Right lobe of liver (tissue), 6 donors: ENCODE results near the gene H2AZ2. TPM values are rescaled to one million over a fixed set of nuclear protein-coding genes. Genes with fewer than 3 reads are reported as not detected.
"Not testable (repeated sequence)": the region's sequence is repeated elsewhere in the genome, so short reads cannot be mapped to it uniquely, and the experiment has no call there.

Experiments
- ATAC-seq, 4 donors: fragments of 200-7000 bp; cut with Tn5 transposase; one replicate each; pipeline ENCODE4 v1.9.1; 2020; ENCODE audit warnings: mild to moderate bottlenecking in 4 of 4, moderate library complexity in 4 of 4
- DNase-seq, 3 donors: peaks; one replicate each; pipeline ENCODE4 v3.0.0-alpha.2; 2020
- H3K27ac ChIP-seq, 3 donors: fragments of 200-600 bp; one replicate each; pipeline ENCODE4 v1.8.0; 2022
- H3K27me3 ChIP-seq, 2 donors: fragments of 200-600 bp; one replicate each; pipeline ENCODE4 v1.8.0; 2022
- H3K36me3 ChIP-seq, 4 donors: fragments of 200-600 bp; sonication (generic) in 1 of 4; one replicate each; pipeline versions ENCODE4 v1.5.1 to v1.8.0; 2017 to 2022; ENCODE audit warnings: control low read depth in 1 of 4
- H3K4me1 ChIP-seq, 4 donors: fragments of 200-600 bp; sonication (generic) in 1 of 4; one replicate each; pipeline versions ENCODE4 v1.5.1 to v1.8.0; 2017 to 2022; ENCODE audit warnings: control low read depth in 1 of 4
- H3K4me3 ChIP-seq, 3 donors: fragments of 200-600 bp; one replicate each; pipeline ENCODE4 v1.8.0; 2022
- H3K9me3 ChIP-seq, 4 donors: fragments of 200-600 bp; sonication (generic) in 1 of 4; one replicate each; pipeline versions ENCODE4 v1.5.1 to v1.8.0; 2017 to 2022; ENCODE audit warnings: control low read depth in 1 of 4
- CTCF ChIP-seq, 4 donors: fragments of 200-600 bp in 3 of 4; fragments of 450-650 bp in 1 of 4; IDR thresholded peaks; one replicate each; pipeline versions ENCODE4 v1.5.1 to v1.8.0; 2016 to 2022; ENCODE audit warnings: antibody characterized with exemption in 4 of 4, mild to moderate bottlenecking in 2 of 4
- POLR2A ChIP-seq: fragments of 450-650 bp; IDR thresholded peaks from one replicate; pipeline ENCODE4 v1.6.1; 2017; ENCODE audit warnings: antibody characterized with exemption, mild to moderate bottlenecking
- WGBS: methylation state at CpG from one replicate; pipeline ENCODE4 v1.1.6; 2018; ENCODE audit warnings: low coverage, low lambda C conversion rate; ENCODE audit not compliant: insufficient coverage; ENCODE audit errors: missing lambda C conversion rate; 5-methylcytosine and 5-hydroxymethylcytosine counted together
- intact Hi-C, 2 donors: fragments of 100-400 bp; cut with DNase I; formaldehyde crosslinking; loops; one replicate each; pipeline versions ENCODE4 v1.11.2 to v1.14.1; 2022
- total RNA-seq, 6 experiments: library from RNA; depleted of rRNA in 2 of 6; stranded (reverse); fragments of >200 nt in 2 of 6; fragmentation: NEBNext Ultra II Directional in 3 of 6; extraction: Animal tissue kit (Norgen Biotek cat#: 25700) in 3 of 6; gene quantifications; one replicate each; pipeline versions ENCODE4 v1.1.0 to v1.2.4, GENCODE V29; 2016 to 2023
- donor health status: DM: no; HTN: yes; CAD: no.
- donor health status: DM: no; HTN: no; CAD: no.
- donor health status: DM: no; HTN: no; CAD: no.
- donor health status: DM: no; HTN: yes; CAD: no.
- donor health status: DM: no; HTN: yes; CAD: no.

The H2AZ2 gene
- total RNA-seq, 6 experiments from 2014 or later = 49.3 to 69.1 (median 60.9) TPM

GRCh38 chr7:44811571-44811970 lies 36.3 kb downstream of the H2AZ2 start:
- no peaks in the 10 kb centered on the region for H3K36me3 ChIP-seq
- no peak overlapping the region for H3K27ac ChIP-seq
- H3K4me1 ChIP-seq = peaks cover 0 to 12% (median 0%) of the 10 kb centered on the region in 4 donors
- no peak for DNase-seq
- no peak overlapping the region for H3K4me3 ChIP-seq
- H3K27me3 ChIP-seq = no peaks in the 10 kb centered on the region
- no peak for ATAC-seq
- intact Hi-C loops = no loop called here
- WGBS = 66% methylated on average over 2 of the region's 6 CpGs
- H3K9me3 ChIP-seq = no peaks in the 10 kb centered on the region
- no peak for TF ChIP-seq CTCF (IDR thresholded peaks at IDR 0.05)

GRCh38 chr7:44811093-44811492 lies 36.8 kb downstream of the H2AZ2 start:
- Histone ChIP-seq H3K9me3 (no peaks in the 10 kb centered on the region), H3K4me1 (peaks cover 0 to 12% (median 0%) of the 10 kb centered on the region in 4 donors), H3K4me3 (no peak overlapping the region), H3K27ac (no peak overlapping the region), H3K27me3 (no peaks in the 10 kb centered on the region), H3K36me3 (no peaks in the 10 kb centered on the region)
- TF ChIP-seq POLR2A (no peak), CTCF (IDR thresholded peaks at IDR 0.05) (no peak)
- DNase-seq (no peak), ATAC-seq (peak; percentile 79 to 90 (median 87))
- intact Hi-C loops = no loop called here

- Histone ChIP-seq H3K36me3 (peaks cover 0 to 4% (median under 1%) of the 10 kb centered on the region in 4 donors), H3K9me3 (no peaks in the 10 kb centered on the region), H3K27me3 (no peaks in the 10 kb centered on the region), H3K4me1 (peaks cover 0 to 26% (median 3%) of the 10 kb centered on the region in 4 donors), H3K4me3 (no peak overlapping the region), H3K27ac (no peak overlapping the region)
- TF ChIP-seq CTCF (IDR thresholded peaks at IDR 0.05) (no peak), POLR2A (no peak)
- 51% methylated on average over 4 of the region's 4 CpGs for WGBS
- intact Hi-C loops = no loop called here
- peak; percentile 72 to 89 (median 88) for ATAC-seq
- peak in 2 of 3 donors; percentile 33 to 55 for DNase-seq
Measured at GRCh38 chr7:44808914-44809393, 38.9 kb downstream of the H2AZ2 start.

- H3K27me3 ChIP-seq = no peaks in the 10 kb centered on the region
- 92% methylated on average over 4 of the region's 5 CpGs for WGBS
- peaks cover 0 to 32% (median 20%) of the 10 kb centered on the region in 4 donors for H3K36me3 ChIP-seq
- DNase-seq (no peak), ATAC-seq (no peak)
- H3K27ac ChIP-seq = no peak overlapping the region
- TF ChIP-seq POLR2A (no peak), CTCF (IDR thresholded peaks at IDR 0.05) (no peak)
- intact Hi-C loops = no loop called here
- no peak overlapping the region for H3K4me3 ChIP-seq
- H3K4me1 ChIP-seq = peaks cover 0 to 27% (median 3%) of the 10 kb centered on the region in 4 donors
- H3K9me3 ChIP-seq = no peaks in the 10 kb centered on the region
Measured at GRCh38 chr7:44805950-44806349, 41.9 kb downstream of the H2AZ2 start.

- DNase-seq, ATAC-seq, H3K27me3 ChIP-seq, H3K4me3 ChIP-seq, H3K9me3 ChIP-seq, intact Hi-C loops: not testable (repeated sequence)
- peaks cover 0 to 24% (median 5%) of the 10 kb centered on the region in 4 donors for H3K4me1 ChIP-seq
- peaks cover 10 to 52% (median 37%) of the 10 kb centered on the region in 4 donors for H3K36me3 ChIP-seq
- peak overlapping the region in 1 of 3 donors; percentile 69 for H3K27ac ChIP-seq
- 89% methylated on average over 3 of the region's 10 CpGs for WGBS
Measured at GRCh38 chr7:44803828-44804519, 43.9 kb downstream of the H2AZ2 start.
